HepG2 (cell line): ENCODE results near the gene CCDC106. TPM values are rescaled to one million over a fixed set of nuclear protein-coding genes. Genes with fewer than 3 reads are reported as not detected.

Experiments
- ATAC-seq: fragments of 200-7000 bp; cut with Tn5 transposase; 3 replicates; pipeline ENCODE4 v1.9.1; 2020; ENCODE audit warnings: mild to moderate bottlenecking, moderate library complexity
- BruUV-seq: library from RNA; stranded (reverse); fragments of 400-500 nt; replicated peaks from 2 replicates; lab custom pipeline; 2021; lab: Mats Ljungman, UMichigan
- CTCF ChIA-PET: fragments of 300-600 bp; formaldehyde crosslinking; extraction: SDS; loops from one replicate; lab custom pipeline; 2021; ENCODE audit warnings: low total read pairs, inconsistent platforms, low intra/inter-chr PET ratio; lab: Yijun Ruan, JAX
- POLR2A ChIA-PET: fragments of 350-600 bp; sonication (Branson Sonifier 250); formaldehyde crosslinking; loops from one replicate; lab custom pipeline; 2020; ENCODE audit warnings: antibody characterized with exemption, inconsistent platforms; lab: Yijun Ruan, JAX
- DNase-seq: peaks from one replicate; pipeline ENCODE4 v3.0.0-alpha.2; 2015; ENCODE audit warnings: low spot score
- FAIRE-seq: peaks from 3 replicates; lab custom pipeline; 2011; peaks lifted over from hg19 to GRCh38; lab: Jason Lieb, UNC
- H2AFZ ChIP-seq: one replicate; pipeline ENCODE4 v1.6.1; 2011; ENCODE audit warnings: low read length, inconsistent platforms
- H3K27ac ChIP-seq: fragments of 300-600 bp; 3 replicates; pipeline ENCODE4 v1.8.0; 2011; ENCODE audit warnings: mixed run types, mild to moderate bottlenecking, mixed read lengths, low read length, inconsistent platforms; ENCODE audit not compliant: insufficient read depth; ENCODE audit errors: extremely low read length
- H3K27me3 ChIP-seq, 2 experiments: fragments of 200-600 bp in 1 of 2; 2 replicates in 1 of 2; 3 replicates in 1 of 2; pipeline versions ENCODE4 v1.6.0 to v1.8.0; 2011; ENCODE audit warnings: low read length in 2 of 2, mild to moderate bottlenecking in 2 of 2, moderate library complexity in 2 of 2, inconsistent platforms in 1 of 2; ENCODE audit not compliant: insufficient read depth in 2 of 2, control insufficient read depth in 1 of 2
- H3K36me3 ChIP-seq, 2 experiments: fragments of 200-600 bp in 1 of 2; replicated peaks in 1 of 2; 2 replicates in 1 of 2; 3 replicates in 1 of 2; pipeline versions ENCODE4 v1.5.1 to v1.8.0; 2011; ENCODE audit warnings: low read length in 2 of 2, inconsistent platforms in 1 of 2; ENCODE audit not compliant: insufficient read depth in 2 of 2, control insufficient read depth in 1 of 2
- H3K4me1 ChIP-seq: 2 replicates; pipeline ENCODE4 v1.5.1; 2012; ENCODE audit warnings: low read length, inconsistent platforms; ENCODE audit not compliant: insufficient read depth
- H3K4me2 ChIP-seq: 2 replicates; pipeline ENCODE4 v1.6.0; 2011; ENCODE audit warnings: low read depth, low read length, inconsistent platforms
- H3K4me3 ChIP-seq, 3 experiments: fragments of 200-600 bp in 1 of 3; sonication (generic), shearing (Covaris generic) in 1 of 3; replicated peaks in 1 of 3; 2 replicates each; pipeline ENCODE4 v1.5.1; 2011 to 2016; ENCODE audit warnings: low read length in 3 of 3, inconsistent platforms in 2 of 3, low read depth in 2 of 3, mild to moderate bottlenecking in 2 of 3, control low read depth in 1 of 3, mixed read lengths in 1 of 3; ENCODE audit not compliant: insufficient read depth in 1 of 3
- H3K79me2 ChIP-seq: one replicate; pipeline ENCODE4 v1.6.1; 2011; ENCODE audit warnings: low read length, inconsistent platforms; ENCODE audit not compliant: insufficient read depth
- H3K9ac ChIP-seq: 2 replicates; pipeline ENCODE4 v1.6.0; 2011; ENCODE audit warnings: mild to moderate bottlenecking, low read depth, low read length, inconsistent platforms; ENCODE audit not compliant: insufficient read depth
- H3K9me3 ChIP-seq: 2 replicates; pipeline ENCODE4 v1.5.1; 2012; ENCODE audit warnings: mild to moderate bottlenecking, low read length
- H4K20me1 ChIP-seq: 2 replicates; pipeline ENCODE4 v1.6.0; 2011; ENCODE audit warnings: inconsistent platforms, mild to moderate bottlenecking, low read length, moderate library complexity; ENCODE audit not compliant: insufficient read depth
- AGO2 ChIP-seq: fragments of 200-400 bp; formaldehyde crosslinking; optimal IDR thresholded peaks from 2 replicates; pipeline ENCODE3; 2017; ENCODE audit warnings: mild to moderate bottlenecking, low read depth, low read length, moderate library complexity
- ARID3A ChIP-seq: IDR thresholded peaks from 2 replicates; pipeline ENCODE4 v1.6.1; 2012; ENCODE audit warnings: low read depth, low read length, improper control_type of control experiment
- ELF1 ChIP-seq: sonication (generic); formaldehyde crosslinking; IDR thresholded peaks from 2 replicates; pipeline ENCODE4 v1.4.0; 2020; ENCODE audit warnings: missing genetic modification reagents
- ERF ChIP-seq: IDR thresholded peaks from 2 replicates; pipeline ENCODE4 v1.6.1; 2018; ENCODE audit warnings: missing biosample characterization, missing genetic modification reagents
- POLR2AphosphoS2 ChIP-seq: IDR thresholded peaks from 2 replicates; pipeline ENCODE4 v1.6.1; 2011; ENCODE audit warnings: low read depth, low read length, improper control_type of control experiment
- TARDBP ChIP-seq: sonication (generic); formaldehyde crosslinking; IDR thresholded peaks from 2 replicates; pipeline ENCODE4 v1.8.0; 2022; ENCODE audit warnings: mild to moderate bottlenecking, missing genetic modification reagents
- ZNF18 ChIP-seq: sonication (generic); formaldehyde crosslinking; IDR thresholded peaks from 2 replicates; pipeline ENCODE4 v1.8.0; 2022; ENCODE audit warnings: mild to moderate bottlenecking, missing genetic modification reagents; ENCODE audit not compliant: insufficient replicate concordance
- WGBS: methylation state at CpG from one replicate; pipeline ENCODE4 v1.1.6; 2017; ENCODE audit warnings: low lambda C conversion rate; 5-methylcytosine and 5-hydroxymethylcytosine counted together
- in situ Hi-C: cut with HindIII; loops from 2 replicates; pipeline ENCODE4 v1.10.0; 2017; ENCODE audit warnings: low pct_unique_long_range_greater_than_20kb; ENCODE audit not compliant: extremely low pct_ligation_motif_present
- intact Hi-C: fragments of 100-400 bp; cut with micrococcal nuclease; formaldehyde crosslinking; loops from one replicate; pipeline ENCODE4 v1.10.0; 2022; ENCODE audit not compliant: unreplicated experiment
- polyA plus RNA-seq, 8 experiments: library from polyadenylated mRNA; depleted of rRNA in 3 of 8; stranded (reverse) in 7 of 8; unstranded in 1 of 8; fragments of >200 nt; fragmentation: Illumina TruSeq in 4 of 8; extraction: Trizol in 4 of 8; gene quantifications; 2 replicates each; pipeline versions ENCODE4 v1.2.1 to v1.2.3, GENCODE V29; 2011 to 2016; ENCODE audit warnings: low read depth in 4 of 8, missing spikeins in 1 of 8, mixed read lengths in 1 of 8; ENCODE audit not compliant: insufficient read depth in 1 of 8
- total RNA-seq, 5 experiments: library from RNA; depleted of rRNA; stranded (reverse); fragments of >200 nt; fragmentation: Illumina TruSeq; extraction: Trizol; gene quantifications; 2 replicates each; pipeline ENCODE4 v1.2.3, GENCODE V29; 2016; ENCODE audit warnings: low read depth in 1 of 5
- TF ChIP-seq, protein P1 (sequence below): sonication (generic); formaldehyde crosslinking; IDR thresholded peaks from 2 replicates; pipeline ENCODE4 v1.5.1; 2020; ENCODE audit warnings: mild to moderate bottlenecking, missing genetic modification reagents, moderate library complexity
- TF ChIP-seq, protein P2 (sequence below): sonication (generic); formaldehyde crosslinking; IDR thresholded peaks from 2 replicates; pipeline ENCODE4 v1.4.0; 2020; ENCODE audit warnings: missing genetic modification reagents, mild to moderate bottlenecking, borderline replicate concordance

The CCDC106 gene
- total and polyA plus RNA-seq, 2 of the 13 experiments (the other 11 are each of a cell fraction or from before 2014, with no cell fraction given) = 4.7 to 8.8 TPM

- TF ChIP-seq ARID3A = no peak
Measured at GRCh38 chr19:55650602-55651230, 2.7 kb downstream of the CCDC106 start (continued).

DNA sequence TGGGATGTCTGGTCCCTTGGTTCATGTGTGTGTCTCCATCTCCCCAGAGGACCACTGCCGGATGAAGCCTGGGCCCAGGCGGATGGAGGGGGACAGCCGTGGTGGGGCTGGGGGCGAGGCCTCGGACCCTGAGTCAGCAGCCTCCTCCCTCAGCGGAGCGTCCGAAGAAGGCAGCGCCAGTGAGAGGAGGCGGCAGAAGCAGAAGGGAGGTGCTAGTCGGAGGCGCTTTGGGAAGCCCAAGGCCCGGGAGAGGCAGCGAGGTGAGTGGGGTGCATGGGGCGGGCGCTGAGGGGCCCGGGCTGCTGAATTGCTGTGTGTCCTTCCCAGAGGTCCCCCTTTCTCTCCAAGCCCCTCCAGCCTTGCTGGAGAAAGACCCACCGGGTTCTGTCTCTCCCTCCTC is 3.2 kb downstream of the CCDC106 start:
- Histone ChIP-seq H3K79me2 (peaks cover 15% of the 10 kb centered on the region), H3K9ac (no peak overlapping the region), H3K36me3 (no peaks in the 10 kb centered on the region), H3K4me2 (no peak overlapping the region), H3K4me3 (no peak overlapping the region), H2AFZ (no peak overlapping the region), H3K27ac (no peak overlapping the region), H3K27me3 (no peaks in the 10 kb centered on the region; a peak in 1 of 5 replicates), H3K9me3 (no peaks in the 10 kb centered on the region), H4K20me1 (peaks cover 10% of the 10 kb centered on the region), H3K4me1 (peaks cover 26% of the 10 kb centered on the region)
- intact Hi-C loops (no loop called here), in situ Hi-C loops (no loop called here)
- no peak for FAIRE-seq
- ATAC-seq = no peak
- no TSS peak for BruUV-seq
- DNase-seq = no peak
- POLR2A ChIA-PET = no interaction called here
- 88% methylated on average over 18 of the region's 18 CpGs for WGBS
- CTCF ChIA-PET = no interaction called here
- TF ChIP-seq, protein P1, sequence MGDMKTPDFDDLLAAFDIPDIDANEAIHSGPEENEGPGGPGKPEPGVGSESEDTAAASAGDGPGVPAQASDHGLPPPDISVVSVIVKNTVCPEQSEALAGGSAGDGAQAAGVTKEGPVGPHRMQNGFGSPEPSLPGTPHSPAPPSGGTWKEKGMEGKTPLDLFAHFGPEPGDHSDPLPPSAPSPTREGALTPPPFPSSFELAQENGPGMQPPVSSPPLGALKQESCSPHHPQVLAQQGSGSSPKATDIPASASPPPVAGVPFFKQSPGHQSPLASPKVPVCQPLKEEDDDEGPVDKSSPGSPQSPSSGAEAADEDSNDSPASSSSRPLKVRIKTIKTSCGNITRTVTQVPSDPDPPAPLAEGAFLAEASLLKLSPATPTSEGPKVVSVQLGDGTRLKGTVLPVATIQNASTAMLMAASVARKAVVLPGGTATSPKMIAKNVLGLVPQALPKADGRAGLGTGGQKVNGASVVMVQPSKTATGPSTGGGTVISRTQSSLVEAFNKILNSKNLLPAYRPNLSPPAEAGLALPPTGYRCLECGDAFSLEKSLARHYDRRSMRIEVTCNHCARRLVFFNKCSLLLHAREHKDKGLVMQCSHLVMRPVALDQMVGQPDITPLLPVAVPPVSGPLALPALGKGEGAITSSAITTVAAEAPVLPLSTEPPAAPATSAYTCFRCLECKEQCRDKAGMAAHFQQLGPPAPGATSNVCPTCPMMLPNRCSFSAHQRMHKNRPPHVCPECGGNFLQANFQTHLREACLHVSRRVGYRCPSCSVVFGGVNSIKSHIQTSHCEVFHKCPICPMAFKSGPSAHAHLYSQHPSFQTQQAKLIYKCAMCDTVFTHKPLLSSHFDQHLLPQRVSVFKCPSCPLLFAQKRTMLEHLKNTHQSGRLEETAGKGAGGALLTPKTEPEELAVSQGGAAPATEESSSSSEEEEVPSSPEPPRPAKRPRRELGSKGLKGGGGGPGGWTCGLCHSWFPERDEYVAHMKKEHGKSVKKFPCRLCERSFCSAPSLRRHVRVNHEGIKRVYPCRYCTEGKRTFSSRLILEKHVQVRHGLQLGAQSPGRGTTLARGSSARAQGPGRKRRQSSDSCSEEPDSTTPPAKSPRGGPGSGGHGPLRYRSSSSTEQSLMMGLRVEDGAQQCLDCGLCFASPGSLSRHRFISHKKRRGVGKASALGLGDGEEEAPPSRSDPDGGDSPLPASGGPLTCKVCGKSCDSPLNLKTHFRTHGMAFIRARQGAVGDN (CRISPR knock-in tag) = no peak
- TF ChIP-seq ELF1 (CRISPR knock-in tag) (no peak), ZNF18 (CRISPR knock-in tag) (no peak), TARDBP (CRISPR knock-in tag) (no peak), ERF (CRISPR knock-in tag) (no peak), AGO2 (peak; percentile 32), POLR2AphosphoS2 (no peak)
- TF ChIP-seq, protein P2, sequence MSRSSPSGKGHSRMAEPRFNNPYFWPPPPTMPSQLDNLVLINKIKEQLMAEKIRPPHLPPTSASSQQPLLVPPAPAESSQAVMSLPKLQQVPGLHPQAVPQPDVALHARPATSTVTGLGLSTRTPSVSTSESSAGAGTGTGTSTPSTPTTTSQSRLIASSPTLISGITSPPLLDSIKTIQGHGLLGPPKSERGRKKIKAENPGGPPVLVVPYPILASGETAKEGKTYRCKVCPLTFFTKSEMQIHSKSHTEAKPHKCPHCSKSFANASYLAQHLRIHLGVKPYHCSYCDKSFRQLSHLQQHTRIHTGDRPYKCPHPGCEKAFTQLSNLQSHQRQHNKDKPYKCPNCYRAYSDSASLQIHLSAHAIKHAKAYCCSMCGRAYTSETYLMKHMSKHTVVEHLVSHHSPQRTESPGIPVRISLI (CRISPR knock-in tag) = no peak
